H1 (cell line): ENCODE measurements around the gene CIBAR2. TPM values are rescaled to one million over a fixed set of nuclear protein-coding genes. Genes with fewer than 3 reads are reported as not detected.
A peak's percentile ranks its signal among the peaks of the same experiment; 100 is the strongest.

ENCODE experiments used
- CTCF ChIA-PET: fragments of 300-600 bp; sonication (Branson Sonifier 250); formaldehyde crosslinking; loops from one replicate; lab custom pipeline; 2021; ENCODE audit not compliant: partially characterized antibody; lab: Charles Lee
- POLR2A ChIA-PET: fragments of 300-600 bp; sonication (Branson Sonifier 250); formaldehyde crosslinking; loops from one replicate; lab custom pipeline; 2021; ENCODE audit warnings: inconsistent platforms; ENCODE audit not compliant: partially characterized antibody; lab: Charles Lee
- DNase-seq, 2 experiments: peaks; one replicate each; pipeline versions ENCODE4 v3.0.0 to v3.0.0-alpha.2; 2010 to 2022; ENCODE audit warnings: low spot score in 2 of 2, low read depth in 1 of 2, mixed read lengths in 1 of 2
- FAIRE-seq: peaks from 2 replicates; lab custom pipeline; 2011; peaks lifted over from hg19 to GRCh38; lab: Jason Lieb, UNC
- H2AFZ ChIP-seq: 2 replicates; pipeline ENCODE4 v1.8.1; 2012; ENCODE audit warnings: low read length, inconsistent platforms
- H2AK5ac ChIP-seq: 2 replicates; pipeline ENCODE4 v1.6.1; 2013; ENCODE audit warnings: low read depth, low read length
- H2BK120ac ChIP-seq: replicated peaks from 2 replicates; pipeline ENCODE3; 2013; ENCODE audit warnings: low read depth, low read length, inconsistent platforms
- H2BK12ac ChIP-seq: 2 replicates; pipeline ENCODE4 v1.6.1; 2013; ENCODE audit warnings: low read depth, low read length
- H2BK15ac ChIP-seq: 2 replicates; pipeline ENCODE4 v1.6.1; 2013; ENCODE audit warnings: low read length
- H2BK20ac ChIP-seq: 2 replicates; pipeline ENCODE4 v1.6.1; 2013; ENCODE audit warnings: low read length
- H2BK5ac ChIP-seq: 2 replicates; pipeline ENCODE4 v1.6.1; 2013; ENCODE audit warnings: low read depth, low read length
- H3K14ac ChIP-seq: 2 replicates; pipeline ENCODE4 v1.6.1; 2013; ENCODE audit warnings: inconsistent platforms; ENCODE audit not compliant: insufficient read length
- H3K18ac ChIP-seq: 2 replicates; pipeline ENCODE4 v1.6.1; 2013; ENCODE audit warnings: low read length; ENCODE audit errors: extremely low read depth
- H3K23ac ChIP-seq: 2 replicates; pipeline ENCODE4 v1.6.1; 2013; ENCODE audit warnings: inconsistent platforms; ENCODE audit not compliant: insufficient read length
- H3K23me2 ChIP-seq: 2 replicates; pipeline ENCODE4 v1.6.1; 2013; ENCODE audit warnings: low read depth, low read length
- H3K27ac ChIP-seq: 2 replicates; pipeline ENCODE4 v1.6.1; 2011; ENCODE audit warnings: low read depth, low read length, inconsistent platforms
- H3K27me3 ChIP-seq, 4 experiments: replicated peaks in 1 of 4; 1 replicate in 1 of 4; 2 replicates in 3 of 4; pipeline versions ENCODE4 v1.6.1 to v1.8.1; 2011 to 2013; ENCODE audit warnings: low read length in 3 of 4, mild to moderate bottlenecking in 3 of 4, inconsistent platforms in 2 of 4, mixed read lengths in 2 of 4, moderate library complexity in 1 of 4; ENCODE audit not compliant: control insufficient read depth in 3 of 4, insufficient read depth in 3 of 4; ENCODE audit errors: extremely low read depth in 1 of 4
- H3K36me3 ChIP-seq, 4 experiments: 2 replicates each; pipeline versions ENCODE4 v1.6.1 to v1.8.1; 2011 to 2013; ENCODE audit warnings: mild to moderate bottlenecking in 4 of 4, low read length in 3 of 4, moderate library complexity in 2 of 4, control low read depth in 1 of 4, inconsistent platforms in 1 of 4; ENCODE audit not compliant: insufficient read depth in 4 of 4, control insufficient read depth in 2 of 4
- H3K4ac ChIP-seq: replicated peaks from 2 replicates; pipeline ENCODE3; 2013; ENCODE audit warnings: low read length, low read depth, mixed read lengths, inconsistent platforms; ENCODE audit not compliant: insufficient read length
- H3K4me1 ChIP-seq, 4 experiments: replicated peaks in 1 of 4; 1 replicate in 1 of 4; 2 replicates in 3 of 4; pipeline versions ENCODE4 v1.6.1 to v1.8.1; 2011 to 2013; ENCODE audit warnings: low read length in 3 of 4, inconsistent platforms in 2 of 4, mixed read lengths in 1 of 4; ENCODE audit not compliant: insufficient read depth in 4 of 4, control insufficient read depth in 3 of 4
- H3K4me2 ChIP-seq, 2 experiments: 2 replicates each; pipeline versions ENCODE4 v1.6.1 to v1.8.1; 2011 to 2013; ENCODE audit warnings: low read depth in 2 of 2, low read length in 2 of 2, control low read depth in 1 of 2, inconsistent platforms in 1 of 2, mild to moderate bottlenecking in 1 of 2; ENCODE audit not compliant: insufficient read depth in 1 of 2
- H3K4me3 ChIP-seq, 4 experiments: fragments of 200-600, 300-600 bp in 1 of 4; sonication (generic), shearing (Covaris generic), sonication (Bioruptor Twin) in 1 of 4; 2 replicates each; pipeline versions ENCODE4 v1.5.1 to v1.8.1; 2011 to 2016; ENCODE audit warnings: low read length in 4 of 4, low read depth in 3 of 4, control low read depth in 2 of 4, inconsistent platforms in 2 of 4, mild to moderate bottlenecking in 2 of 4, mixed read lengths in 1 of 4, moderate library complexity in 1 of 4; ENCODE audit not compliant: insufficient read depth in 2 of 4; ENCODE audit errors: extremely low read depth in 1 of 4
- H3K56ac ChIP-seq: replicated peaks from 2 replicates; pipeline ENCODE3; 2013; ENCODE audit warnings: low read depth, mild to moderate bottlenecking, mixed read lengths, low read length, inconsistent platforms; ENCODE audit not compliant: insufficient read length
- H3K79me1 ChIP-seq: 2 replicates; pipeline ENCODE4 v1.6.1; 2013; ENCODE audit warnings: low read depth, low read length, control low read depth
- H3K79me2 ChIP-seq, 2 experiments: 2 replicates each; pipeline versions ENCODE4 v1.6.1 to v1.8.1; 2012 to 2013; ENCODE audit warnings: low read length in 2 of 2, mild to moderate bottlenecking in 2 of 2, inconsistent platforms in 1 of 2; ENCODE audit not compliant: insufficient read depth in 2 of 2, control insufficient read depth in 1 of 2
- H3K9ac ChIP-seq, 4 experiments: replicated peaks in 1 of 4; 1 replicate in 1 of 4; 2 replicates in 3 of 4; pipeline versions ENCODE4 v1.6.1 to v1.8.1; 2011 to 2013; ENCODE audit warnings: low read depth in 3 of 4, low read length in 3 of 4, control low read depth in 2 of 4, mild to moderate bottlenecking in 2 of 4, moderate library complexity in 2 of 4, inconsistent platforms in 1 of 4; ENCODE audit errors: extremely low read depth in 1 of 4
- H3K9me3 ChIP-seq, 2 experiments: 2 replicates each; pipeline versions ENCODE4 v1.6.1 to v1.8.1; 2012 to 2013; ENCODE audit warnings: mild to moderate bottlenecking in 2 of 2, moderate library complexity in 2 of 2, control low read depth in 1 of 2, inconsistent platforms in 1 of 2, low read depth in 1 of 2, low read length in 1 of 2, mixed read lengths in 1 of 2; ENCODE audit not compliant: insufficient read depth in 2 of 2
- H4K20me1 ChIP-seq, 2 experiments: replicated peaks in 1 of 2; 2 replicates each; pipeline versions ENCODE3 to v1.8.1; 2011 to 2013; ENCODE audit warnings: inconsistent platforms in 2 of 2, low read length in 2 of 2, mild to moderate bottlenecking in 1 of 2; ENCODE audit not compliant: insufficient read depth in 2 of 2, control insufficient read depth in 1 of 2
- H4K5ac ChIP-seq: 2 replicates; pipeline ENCODE4 v1.6.1; 2013; ENCODE audit warnings: low read length, low read depth, mixed read lengths, inconsistent platforms; ENCODE audit not compliant: insufficient read length
- H4K8ac ChIP-seq: 2 replicates; pipeline ENCODE4 v1.8.0; 2013; ENCODE audit warnings: mild to moderate bottlenecking, moderate library complexity, low read length, inconsistent platforms; ENCODE audit not compliant: insufficient read depth; ENCODE audit errors: extremely low read depth
- H4K91ac ChIP-seq: replicated peaks from 2 replicates; pipeline ENCODE3; 2013; ENCODE audit warnings: low read length, mixed read lengths, inconsistent platforms; ENCODE audit not compliant: insufficient read length
- CEBPB ChIP-seq: IDR thresholded peaks from 2 replicates; pipeline ENCODE4 v1.6.1; 2012; ENCODE audit warnings: low read depth, low read length
- NANOG ChIP-seq: IDR thresholded peaks from 2 replicates; pipeline ENCODE4 v1.6.1; 2011; ENCODE audit warnings: low read length, low read depth, mild to moderate bottlenecking, inconsistent platforms; ENCODE audit not compliant: insufficient read depth, poor library complexity, severe bottlenecking
- WGBS, 2 experiments: shearing (Covaris generic) in 1 of 2; methylation state at CpG; one replicate each; pipeline versions ENCODE4 v1.1.6 to v1.1.7; 2013 to 2015; ENCODE audit warnings: low lambda C conversion rate in 2 of 2, mixed read lengths in 2 of 2, inconsistent platforms in 1 of 2, low coverage in 1 of 2, missing lambda C conversion rate in 1 of 2; ENCODE audit not compliant: insufficient replicate concordance in 2 of 2, insufficient coverage in 1 of 2, insufficient read length in 1 of 2; ENCODE audit errors: extremely low coverage in 1 of 2, missing lambda C conversion rate in 1 of 2; 5-methylcytosine and 5-hydroxymethylcytosine counted together
- polyA plus RNA-seq, 7 experiments: library from polyadenylated mRNA; depleted of rRNA in 3 of 7; stranded (reverse) in 5 of 7; unstranded in 2 of 7; fragments of >200 nt in 5 of 7; fragments of 200-250 nt in 2 of 7; gene quantifications; 1 replicate in 5 of 7; 2 replicates in 1 of 7; 4 replicates in 1 of 7; pipeline versions ENCODE4 v1.2.1 to v1.2.3, GENCODE V29; 2011 to 2013; ENCODE audit warnings: missing spikeins in 2 of 7, mixed read lengths in 2 of 7
- total RNA-seq: library from RNA; stranded (reverse); fragmentation: NEBNext Ultra II Directional; extraction: Animal tissue kit (Norgen Biotek cat#: 25700); gene quantifications from 2 replicates; pipeline ENCODE4 v1.2.1, GENCODE V29; 2021

Gene CIBAR2
- total and polyA plus RNA-seq, 2 of the 8 experiments (the other 6 are each of a cell fraction or from before 2014, with no cell fraction given): 0.18 TPM; not detected in 1

- Histone ChIP-seq H3K9ac (no peak overlapping the region), H3K4me1 (peaks cover 0 to 18% (median 13%) of the 10 kb centered on the region in 4 experiments; a peak in 6 of 7 replicates), H3K9me3 (no peaks in the 10 kb centered on the region), H3K79me2 (no peaks in the 10 kb centered on the region), H2BK120ac (no peak overlapping the region), H4K20me1 (no peaks in the 10 kb centered on the region), H4K91ac (peak overlapping the region; percentile 47), H4K8ac (no peak overlapping the region), H2BK15ac (0 out of 2 replicates have a peak overlapping the region, but pooled peaks have one; percentile 55), H3K18ac (no peak overlapping the region; the same call in 1 of the 2 replicates), H3K4me3 (no peak overlapping the region), H3K4me2 (no peak overlapping the region), H3K23me2 (peaks cover 7% of the 10 kb centered on the region; the same call in 1 of the 2 replicates), H3K23ac (no peak overlapping the region), H2BK20ac (0 out of 2 replicates have a peak overlapping the region, but pooled peaks have one; percentile 61), H3K14ac (no peak overlapping the region), H3K56ac (no peak overlapping the region), H3K79me1 (no peaks in the 10 kb centered on the region), H3K36me3 (no peaks in the 10 kb centered on the region), H2BK12ac (0 out of 2 replicates have a peak overlapping the region, but pooled peaks have one; percentile 27), H4K5ac (no peak overlapping the region), H3K27ac (no peak overlapping the region), H3K4ac (no peak overlapping the region), H2AK5ac (no peak overlapping the region), H3K27me3 (no peaks in the 10 kb centered on the region), H2AFZ (no peak overlapping the region), H2BK5ac (peak overlapping the region; percentile 64; the same call in 1 of the 2 replicates)
- ChIA-PET CTCF (interaction anchor here (0.7 to 2.9 kb wide), 7 partner anchors 10 to 233 kb away, joined by 3 to 12 read pairs (median 5); no protein-coding TSS in a partner anchor), POLR2A (interaction anchor here (1.7 to 2.8 kb wide), 3 partner anchors 9 to 36 kb away, joined by 4 to 18 read pairs (median 5); no protein-coding TSS in a partner anchor)
- no peak for FAIRE-seq
- DNase-seq: no peak
- 90% methylated on average over 13 of the region's 13 CpGs; no CpG with 5 or more reads in 1 of the 2 experiments for WGBS, 2 experiments
- peak; percentile 50; the same call in 1 of the 2 replicates for TF ChIP-seq CEBPB
- TF ChIP-seq NANOG: no peak
These were observed 47.1 kb upstream of the CIBAR2 start for GRCh38 chr16:85159179-85159980.
